ENCODE measurements around the gene ZNF609.
A peak's percentile ranks its signal among the peaks of the same experiment; 100 is the strongest.
"Not testable (repeated sequence)": the region's sequence is repeated elsewhere in the genome, so short reads cannot be mapped to it uniquely, and the experiment has no call there.

ZNF609 gene

GRCh38 chr15:64586984-64587383 is 126.6 kb downstream of the ZNF609 start:
- no peak for DNase-seq

GRCh38 chr15:64589435-64590084 is 129.2 kb downstream of the ZNF609 start:
- DNase-seq: no peak

- DNase-seq: not testable (repeated sequence)
Measured at GRCh38 chr15:64592845-64593244, 132.5 kb downstream of the ZNF609 start.

- peak; percentile 82 for DNase-seq
Measured at GRCh38 chr15:64596701-64597476, 136.5 kb downstream of the ZNF609 start.

GRCh38 chr15:64597477-64597822 is 137.1 kb downstream of the ZNF609 start:
- no peak for DNase-seq

GRCh38 chr15:64599226-64599625 is 138.8 kb downstream of the ZNF609 start:
- no peak for DNase-seq

- no peak for DNase-seq
Measured at GRCh38 chr15:64599716-64600115, 139.3 kb downstream of the ZNF609 start.

GRCh38 chr15:64600794-64601193 is 140.4 kb downstream of the ZNF609 start:
- DNase-seq: no peak

GRCh38 chr15:64604319-64604718 is 143.9 kb downstream of the ZNF609 start:
- DNase-seq: no peak

- not testable (repeated sequence) for DNase-seq
Measured at GRCh38 chr15:64607416-64607815, 147.0 kb downstream of the ZNF609 start.

GRCh38 chr15:64610257-64610919 is 150.0 kb downstream of the ZNF609 start:
- no peak for DNase-seq

GRCh38 chr15:64611085-64611725 is 150.8 kb downstream of the ZNF609 start:
- no peak for DNase-seq

GRCh38 chr15:64614519-64614918 is 154.1 kb downstream of the ZNF609 start:
- no peak for DNase-seq

GRCh38 chr15:64617727-64618126 is 157.3 kb downstream of the ZNF609 start:
- DNase-seq: no peak

GRCh38 chr15:64618138-64618537 is 157.8 kb downstream of the ZNF609 start:
- no peak for DNase-seq

- DNase-seq: no peak
Measured at GRCh38 chr15:64618540-64618939, 158.2 kb downstream of the ZNF609 start.

GRCh38 chr15:64619880-64620839 is 159.8 kb downstream of the ZNF609 start:
- no peak for DNase-seq

- no peak for DNase-seq
Measured at GRCh38 chr15:64621056-64621455, 160.7 kb downstream of the ZNF609 start.

GRCh38 chr15:64622410-64623260 is 162.3 kb downstream of the ZNF609 start:
- DNase-seq: no peak

GRCh38 chr15:64623347-64623996 is 163.1 kb downstream of the ZNF609 start:
- no peak for DNase-seq

GRCh38 chr15:64624242-64624641 is 163.9 kb downstream of the ZNF609 start:
- DNase-seq: no peak

All from eye (tissue), 1 donor.